ENCODE data around the gene OR51D1.

OR51D1 gene

GRCh38 chr11:4636962-4637661 lies at the start of gene OR51D1:
Gene OR51D1, plus strand, starts transcription at chr11:4637477. Its CDS starts 2,314 bp downstream, at chr11:4639791.
- peak; percentile 55 to 57 for DNase-seq

DNA sequence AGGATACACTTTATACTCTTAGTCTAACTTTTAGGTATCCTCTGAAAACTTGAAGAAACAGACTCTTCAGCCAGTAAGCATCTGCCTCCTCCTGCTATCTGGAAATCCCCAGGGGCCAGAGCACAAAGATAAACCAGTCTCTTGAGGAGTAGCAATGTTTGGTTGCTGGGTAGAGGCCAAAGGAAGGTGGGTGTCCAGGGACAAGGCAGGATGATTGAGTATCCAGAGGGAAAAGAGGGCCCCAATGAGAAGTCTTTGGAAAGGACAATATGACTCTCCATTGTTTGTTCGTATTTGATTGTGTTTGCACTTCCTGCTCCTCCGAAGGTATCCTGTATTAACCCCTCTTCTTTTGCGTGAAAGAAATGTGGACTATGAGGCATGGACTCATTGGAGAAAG lies 48.3 kb upstream of the OR51D1 start:
- no peak for DNase-seq

- no peak for DNase-seq
Measured at GRCh38 chr11:4593739-4594138, 43.5 kb upstream of the OR51D1 start, which contains the start of gene OR52I1. Gene OR52I1, plus strand, starts transcription at chr11:4594039. Its CDS starts 0 bp downstream, at chr11:4594039.

DNA sequence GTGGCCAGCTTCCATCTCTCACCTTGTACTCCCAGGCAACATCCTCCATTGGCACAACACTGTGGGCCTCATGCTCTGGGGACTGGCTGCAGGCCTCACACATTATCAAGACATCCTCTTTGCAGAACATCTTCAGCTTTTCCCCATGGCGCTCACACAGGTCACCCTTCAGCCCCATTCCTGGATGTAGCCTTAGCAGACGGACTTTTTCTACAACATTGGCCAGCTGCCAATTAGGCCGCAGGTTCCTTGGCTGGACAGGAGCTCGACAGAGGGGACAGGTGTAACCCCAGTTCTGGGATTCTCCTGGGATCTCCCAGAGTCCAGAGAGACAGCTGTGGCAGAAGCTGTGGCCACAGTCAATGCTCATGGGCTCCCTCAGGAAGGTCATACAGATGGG lies 32.2 kb upstream of the OR51D1 start:
- no peak for DNase-seq

GRCh38 chr11:4606231-4607015 lies 30.9 kb upstream of the OR51D1 start:
- DNase-seq: no peak

DNA sequence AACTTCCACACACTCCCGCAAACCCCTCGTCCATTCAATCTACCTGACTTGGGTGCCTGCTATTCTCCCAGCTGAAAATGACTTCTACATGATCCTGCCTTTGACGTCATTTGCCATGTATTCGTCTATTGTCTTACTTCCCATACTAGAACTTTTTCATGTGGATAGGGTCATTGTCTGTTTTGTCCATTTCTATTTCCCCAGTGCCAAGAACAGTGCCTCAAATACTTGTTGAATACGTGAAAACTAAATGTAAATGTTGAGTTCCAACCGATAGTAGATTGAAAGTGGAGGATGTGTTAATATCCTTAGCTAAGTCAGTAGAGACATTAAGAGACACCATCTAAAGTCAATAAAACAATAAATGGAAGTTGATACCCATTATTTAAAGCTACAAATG lies 30.2 kb upstream of the OR51D1 start:
- no peak for DNase-seq

DNA sequence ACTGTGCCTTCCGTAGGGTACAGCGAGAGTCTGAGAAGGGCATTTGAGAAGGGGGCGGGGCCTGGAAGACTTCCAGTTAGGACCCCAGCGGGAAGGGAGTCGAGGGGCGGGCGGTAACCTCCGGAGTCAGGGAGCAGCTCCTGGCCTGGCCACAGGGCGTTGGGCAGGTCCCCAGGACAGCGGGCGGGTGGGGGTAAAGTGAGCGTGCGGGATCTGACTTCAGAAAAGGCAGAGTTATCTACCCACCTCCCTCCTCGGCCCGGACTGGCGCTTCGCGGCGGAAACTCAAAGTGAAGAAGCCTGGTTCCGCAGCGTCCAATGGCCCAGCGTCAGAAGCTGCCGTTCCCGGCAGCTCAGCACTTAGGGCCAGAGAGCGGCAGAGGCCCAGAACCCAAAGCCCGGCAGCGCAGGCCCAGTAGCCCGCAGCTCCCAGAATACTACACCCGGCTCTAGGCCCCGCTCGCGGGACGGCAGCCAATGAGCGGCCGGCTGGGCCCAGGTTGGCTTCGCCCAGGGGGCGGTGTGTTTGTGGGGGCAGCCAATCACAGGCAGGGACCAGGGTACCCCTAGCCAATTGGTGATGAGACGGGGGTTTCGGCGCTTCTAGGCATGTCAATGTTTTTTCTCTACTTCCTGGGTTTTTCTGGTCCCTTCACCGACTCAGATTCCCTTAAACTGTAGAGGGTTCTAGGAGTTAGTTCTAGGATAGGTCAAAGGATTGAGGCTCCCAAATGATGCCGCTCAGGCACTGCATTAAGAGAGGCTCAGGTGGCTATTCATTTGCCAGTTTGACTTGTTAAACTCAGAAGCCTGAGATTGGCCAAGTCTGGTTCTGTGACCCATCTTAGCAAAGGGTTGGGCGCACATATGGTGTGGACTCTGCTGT lies 29.3 kb upstream of the OR51D1 start, which contains the start of gene TRIM68:
TRIM68 (minus strand) TSS at position 451 of the 886 bp plus-strand sequence. CDS start 2,727 bp downstream, outside the sequence.
- peak; percentile 92 for DNase-seq

DNA sequence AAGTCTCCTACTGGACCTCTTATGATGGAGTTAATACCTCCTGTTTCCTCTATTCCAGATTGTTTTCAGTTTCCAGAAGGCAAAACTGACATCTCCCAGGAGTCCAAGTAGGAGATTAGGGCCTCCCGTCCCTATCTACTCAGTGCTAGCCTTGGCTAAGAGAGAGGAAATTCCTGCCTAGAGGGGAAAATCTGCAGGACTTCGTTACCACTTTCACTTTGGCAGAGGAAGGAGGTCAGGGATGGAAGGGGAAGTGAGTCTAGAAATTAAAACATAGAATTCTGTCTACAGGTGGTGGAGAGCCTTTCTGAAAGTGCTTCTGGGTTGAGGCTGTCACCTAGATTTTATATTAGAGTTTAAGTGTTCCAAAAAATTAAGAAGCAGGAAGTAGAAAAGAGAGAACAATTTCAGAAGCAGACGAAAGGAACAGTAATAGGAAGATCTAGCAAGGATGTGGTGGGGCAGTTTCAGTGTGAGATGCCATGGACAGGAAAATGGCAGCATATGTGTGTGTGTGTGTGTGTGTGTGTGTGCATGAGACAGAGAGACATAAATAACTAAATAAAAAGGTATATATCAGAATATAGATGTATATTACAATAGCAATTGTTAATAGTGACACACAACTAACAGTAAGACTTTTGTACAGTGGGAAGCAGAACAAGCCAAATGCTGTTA lies 26.9 kb upstream of the OR51D1 start:
- DNase-seq: no peak

- no peak for DNase-seq
Measured at GRCh38 chr11:4611986-4612385, 25.3 kb upstream of the OR51D1 start.

DNA sequence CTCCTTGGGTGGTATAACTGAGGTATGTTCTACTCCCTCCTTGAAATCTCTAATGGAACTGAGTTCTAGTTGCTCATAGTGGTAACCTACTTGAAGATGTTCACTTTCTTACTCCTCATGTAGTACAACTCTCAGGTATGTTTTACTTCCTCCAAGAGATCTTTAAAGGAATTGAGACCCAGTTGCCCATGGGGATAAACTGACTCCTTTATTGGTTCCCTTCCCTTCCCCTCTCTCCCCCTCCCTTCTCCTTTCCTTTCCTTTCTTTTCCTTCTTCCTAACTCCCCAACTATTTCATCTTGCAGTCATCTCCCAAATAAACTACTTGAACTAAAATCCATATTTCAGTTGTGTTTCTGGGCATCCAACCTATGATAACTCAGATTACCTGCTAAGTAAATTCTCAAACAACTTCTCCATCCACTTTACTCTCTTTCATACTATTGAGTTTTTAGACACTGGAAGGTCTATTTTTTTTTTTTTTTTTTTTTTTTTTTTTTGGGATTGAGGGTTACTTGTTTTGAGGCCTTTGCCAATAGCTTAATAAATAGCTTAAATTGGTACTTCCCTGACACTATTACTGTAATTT lies 21.3 kb upstream of the OR51D1 start:
- DNase-seq: no peak

DNA sequence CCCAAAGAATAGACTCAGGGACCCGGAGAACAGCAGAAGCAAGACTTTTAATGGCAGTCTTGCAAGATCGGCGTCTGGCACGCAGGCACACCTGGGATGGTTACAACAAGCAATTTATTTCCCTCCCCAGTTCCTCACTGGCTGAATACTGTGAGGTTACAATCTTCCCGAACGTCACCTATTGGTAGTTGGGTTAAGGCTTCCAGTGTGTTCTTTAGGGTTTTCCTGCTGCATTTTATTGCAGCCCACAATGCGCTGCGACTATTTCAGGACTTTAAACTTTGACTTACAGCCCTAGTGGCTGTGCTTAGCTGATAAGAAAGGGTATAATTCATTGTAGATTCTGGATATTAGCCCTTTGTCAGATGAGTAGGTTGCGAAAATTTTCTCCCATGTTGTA lies 17.8 kb upstream of the OR51D1 start:
- DNase-seq: no peak

- peak; percentile 14 to 21 for DNase-seq
Measured at GRCh38 chr11:4626207-4627099, 10.8 kb upstream of the OR51D1 start.

DNA sequence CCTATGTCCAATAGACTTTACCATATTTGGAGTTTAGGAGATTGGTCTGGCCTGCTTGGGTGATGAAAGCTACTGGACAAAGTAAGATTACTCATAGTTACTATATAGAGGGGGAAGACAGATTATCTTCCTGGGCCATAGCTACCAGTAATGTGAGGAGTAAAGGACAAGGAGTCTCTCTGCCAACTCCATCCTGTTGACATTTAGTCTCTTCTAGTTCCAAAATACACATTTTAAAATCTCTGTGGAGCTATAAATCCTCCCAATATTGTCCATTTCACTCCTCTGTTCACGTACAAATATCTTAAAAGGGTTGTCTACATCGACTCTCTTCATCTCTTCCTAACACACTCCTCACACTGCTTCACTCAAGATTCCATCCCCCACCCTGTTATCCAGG lies 1.1 kb upstream of the OR51D1 start:
- no peak for DNase-seq

DNA sequence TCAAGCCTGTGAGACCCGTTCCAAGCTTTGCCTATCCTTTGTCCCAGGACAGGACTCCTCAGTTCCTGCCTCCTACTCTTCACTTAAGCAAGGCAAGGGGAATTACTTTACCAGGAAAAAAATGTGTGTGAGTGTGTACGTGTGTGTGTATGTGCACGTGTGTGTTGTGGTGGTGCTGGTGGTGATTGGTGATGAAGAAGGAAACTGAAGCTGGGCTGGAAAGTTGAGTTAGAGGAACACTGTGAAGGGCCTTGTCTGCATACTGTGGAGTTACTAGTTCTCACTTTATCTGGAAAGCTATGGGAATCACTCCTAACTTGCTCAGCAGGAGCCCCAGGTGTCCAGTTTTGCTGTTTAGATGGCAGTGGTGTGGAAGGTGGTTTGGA lies 378 bp downstream of the OR51D1 start:
- no peak for DNase-seq

GRCh38 chr11:4639931-4640330 lies 2.7 kb downstream of the OR51D1 start:
- no peak for DNase-seq

DNA sequence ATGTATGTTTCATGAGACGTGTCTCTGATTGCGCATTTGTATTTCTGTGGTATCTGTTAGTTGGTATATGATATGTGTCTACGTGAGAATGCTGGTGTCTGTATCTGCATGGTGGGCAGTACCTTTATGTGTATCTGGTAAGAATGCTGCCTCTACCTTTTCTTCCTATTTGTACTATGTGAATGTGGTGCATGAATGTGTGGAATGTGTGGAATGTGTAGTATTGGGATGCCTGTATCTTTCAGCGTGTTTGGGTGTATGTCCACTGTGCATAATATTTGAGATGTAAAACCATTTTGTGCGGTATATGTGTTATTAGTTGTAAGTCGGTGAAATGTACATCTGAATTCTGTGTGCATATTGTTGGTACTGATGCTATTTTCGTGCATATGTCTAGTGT lies 4.2 kb downstream of the OR51D1 start:
- DNase-seq: no peak

DNA sequence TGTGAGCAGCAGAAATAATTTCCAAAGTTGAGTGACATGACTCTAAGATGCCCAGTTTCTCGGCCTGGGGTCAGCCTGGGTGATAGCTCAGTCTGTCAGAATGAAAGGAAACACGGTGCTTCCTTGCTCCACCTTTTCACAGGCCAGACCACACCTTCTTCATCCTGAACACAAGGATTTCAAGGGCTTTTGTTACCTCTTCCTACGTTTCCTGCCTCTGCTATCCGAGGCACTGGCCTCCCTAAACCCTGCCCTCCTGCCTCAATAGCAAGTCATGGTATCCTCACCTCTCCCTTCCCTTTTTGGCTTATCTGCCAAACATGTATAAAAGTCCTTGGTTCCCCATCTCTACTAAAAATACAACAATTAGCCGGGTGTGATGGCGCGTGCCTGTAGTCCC lies 4.8 kb downstream of the OR51D1 start:
- no peak for DNase-seq

GRCh38 chr11:4643076-4643475 lies 5.8 kb downstream of the OR51D1 start:
- DNase-seq: no peak

DNA sequence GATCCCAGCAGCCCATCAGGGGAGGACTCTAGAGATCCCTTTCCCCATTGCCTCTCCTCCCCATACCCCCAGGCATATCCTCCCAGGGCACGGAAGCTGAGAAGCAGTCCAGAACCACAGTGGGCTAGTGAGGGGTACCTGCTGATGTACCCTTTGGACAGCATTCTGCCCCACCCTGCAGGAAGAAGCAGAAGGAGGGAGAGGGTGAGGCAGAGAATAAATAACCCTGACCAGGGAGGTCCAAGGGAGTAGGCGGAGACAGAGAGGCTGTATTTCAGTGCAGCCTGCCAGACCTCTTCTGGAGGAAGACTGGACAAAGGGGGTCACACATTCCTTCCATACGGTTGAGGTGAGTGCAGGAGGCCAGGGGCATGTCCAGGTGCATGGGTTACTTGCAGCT lies 6.4 kb downstream of the OR51D1 start, which contains the start of gene OR51E1:
OR51E1 (plus strand) TSS at position 301 of the 400 bp plus-strand sequence. CDS start 8,545 bp downstream, outside the sequence.
- DNase-seq: no peak

GRCh38 chr11:4644233-4644632 lies 7.0 kb downstream of the OR51D1 start:
- no peak for DNase-seq

- no peak for DNase-seq
Measured at GRCh38 chr11:4645974-4646373, 8.7 kb downstream of the OR51D1 start.

All from activated CD4-positive, alpha-beta T cell treated with anti-CD3 and anti-CD28 coated beads, Interleukin-2, amount 50 U/mL, for 4 hours (primary cell).